Fibroblast of skin of scalp (primary cell): ENCODE results near the gene UGGT1.
"Not testable (repeated sequence)": the region's sequence is repeated elsewhere in the genome, so short reads cannot be mapped to it uniquely, and the experiment has no call there.

Experiments used
- DNase-seq: peaks from one replicate; pipeline ENCODE4 v3.0.0-alpha.2; 2013

Gene UGGT1

DNA sequence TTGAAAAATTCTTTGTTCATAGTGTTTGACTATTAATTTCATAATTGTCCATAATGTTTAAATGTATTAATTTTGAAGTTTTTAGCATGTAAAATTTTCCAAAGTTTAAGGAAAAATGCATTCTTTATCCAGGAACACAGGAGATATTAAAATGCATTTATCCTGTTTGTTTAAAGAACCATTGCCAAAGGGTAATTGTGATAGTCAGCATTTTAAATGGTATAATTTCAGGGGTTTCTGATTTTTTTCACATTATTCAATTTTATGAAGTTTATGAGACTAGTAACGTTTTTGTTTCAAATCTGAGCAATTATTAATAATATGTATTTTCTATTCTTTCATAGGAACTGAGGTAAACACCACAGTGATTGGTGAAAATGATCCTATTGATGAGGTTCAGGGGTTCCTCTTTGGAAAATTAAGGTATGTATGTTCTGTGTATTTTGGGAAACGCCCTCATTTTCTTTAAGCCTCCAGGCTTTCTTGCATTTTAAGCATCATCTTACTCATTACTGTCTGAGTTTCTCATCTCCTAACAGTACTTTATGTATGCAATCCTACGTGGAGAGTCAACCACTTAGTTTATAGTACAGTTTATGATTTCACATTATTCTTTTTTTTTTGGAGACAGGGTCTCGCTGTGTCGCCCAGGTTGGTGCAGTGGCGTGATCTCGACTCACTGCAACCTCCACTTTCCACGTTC is 25.1 kb downstream of the UGGT1 start:
- no peak for DNase-seq

DNA sequence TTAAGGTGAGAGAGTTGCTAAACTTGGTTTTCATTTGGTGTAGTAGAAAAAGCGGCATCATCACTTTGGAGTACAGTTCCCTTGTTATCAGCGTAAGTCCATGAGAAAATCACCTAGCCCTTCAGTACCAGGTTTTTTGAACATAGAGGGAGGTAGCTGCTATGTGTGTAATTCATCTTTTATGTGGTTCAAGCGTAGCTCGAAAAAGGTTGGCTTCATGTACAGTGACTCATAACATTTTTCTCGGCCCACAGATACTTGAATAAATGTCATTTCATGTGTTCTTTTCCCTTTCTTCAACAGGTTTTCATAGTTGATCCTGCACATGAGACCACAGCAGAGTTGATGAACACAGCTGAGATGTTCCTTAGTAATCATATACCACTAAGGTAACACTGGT is 43.6 kb downstream of the UGGT1 start:
- DNase-seq = no peak

GRCh38 chr2:128137094-128137616 is 46.2 kb downstream of the UGGT1 start:
- no peak for DNase-seq

GRCh38 chr2:128139624-128140023 is 48.6 kb downstream of the UGGT1 start:
- DNase-seq = no peak

- DNase-seq = peak; percentile 24
These were observed 54.7 kb downstream of the UGGT1 start for GRCh38 chr2:128145651-128146050.

GRCh38 chr2:128153786-128154185 is 62.8 kb downstream of the UGGT1 start:
- no peak for DNase-seq

DNA sequence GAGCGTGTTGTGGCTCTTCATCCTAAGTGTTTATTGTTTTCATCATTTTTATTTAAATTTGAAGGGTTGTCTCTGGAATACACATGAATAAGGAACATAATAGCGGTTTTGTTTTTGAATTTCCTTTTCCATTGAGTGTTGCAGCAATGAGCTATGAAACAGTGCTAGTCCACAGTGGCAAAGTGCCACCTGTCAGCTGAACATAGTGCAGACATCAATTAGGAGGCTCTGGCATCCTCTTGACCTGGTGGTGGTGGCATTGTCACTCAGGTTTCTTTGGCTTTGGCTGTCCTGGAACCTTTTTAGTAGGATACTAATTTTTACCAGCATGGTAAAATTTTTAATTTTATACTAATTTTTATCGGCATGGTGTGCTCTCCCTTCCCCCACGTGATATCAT is 63.2 kb downstream of the UGGT1 start:
- DNase-seq = no peak

- no peak for DNase-seq
These were observed 65.0 kb downstream of the UGGT1 start for GRCh38 chr2:128155970-128156369.

DNA sequence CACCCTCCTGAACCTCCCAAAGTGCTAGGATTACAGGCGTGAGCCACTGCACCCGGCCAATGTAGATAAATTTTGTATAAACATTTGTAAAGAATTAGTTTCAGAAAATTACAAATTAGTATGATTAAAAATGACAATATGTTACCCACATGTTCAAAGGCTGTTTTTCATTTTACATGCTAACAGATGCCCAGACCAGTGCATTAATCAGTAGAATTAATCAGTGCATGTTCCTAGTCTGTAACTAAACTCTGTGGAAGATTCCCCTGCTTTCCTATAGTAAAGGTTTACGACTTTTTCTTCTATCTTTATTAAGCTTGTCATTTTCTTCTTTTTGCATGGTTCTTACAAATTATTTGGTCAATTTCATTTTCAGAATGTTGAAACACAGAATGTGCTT is 65.8 kb downstream of the UGGT1 start:
- no peak for DNase-seq

DNA sequence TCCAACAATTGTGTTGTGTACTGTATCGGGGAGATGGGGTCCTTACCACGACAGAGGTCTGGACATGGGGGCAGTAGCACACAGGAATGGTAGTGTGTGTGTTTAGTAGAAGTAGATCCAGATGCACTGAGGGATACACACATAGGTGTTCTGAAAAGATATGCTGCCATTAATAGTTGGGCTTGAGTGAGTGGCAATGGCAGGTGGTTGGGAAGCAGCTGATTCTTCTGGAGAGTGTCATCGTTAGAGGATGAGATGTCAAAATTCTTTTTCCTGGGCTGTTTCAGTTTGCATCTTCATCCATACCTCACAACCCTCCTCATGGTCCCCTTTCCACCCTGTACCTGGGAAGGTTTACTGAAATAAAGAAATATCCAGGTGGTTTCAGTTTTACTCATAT is 66.6 kb downstream of the UGGT1 start:
- no peak for DNase-seq

DNA sequence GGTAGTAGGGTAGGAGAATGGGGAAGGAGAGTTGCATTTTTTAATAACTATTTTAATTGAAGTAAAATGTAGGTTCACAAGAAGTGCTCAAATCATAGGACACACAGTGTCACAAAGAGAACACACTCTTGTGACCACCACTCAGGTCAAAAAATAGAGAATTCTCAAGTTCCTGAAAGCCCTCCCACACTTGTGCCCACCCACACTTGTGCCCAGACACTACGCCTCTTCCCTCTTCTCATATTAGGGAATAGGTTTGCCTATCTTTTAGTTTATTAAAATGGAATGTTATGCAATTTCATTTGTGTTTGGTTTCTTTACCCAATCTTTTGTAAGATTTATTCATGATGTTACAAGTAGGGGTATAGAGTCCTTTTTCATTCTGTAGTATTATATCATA is 67.2 kb downstream of the UGGT1 start:
- no peak for DNase-seq

- no peak for DNase-seq
These were observed 68.4 kb downstream of the UGGT1 start for GRCh38 chr2:128159437-128159836.

GRCh38 chr2:128160616-128161275 is 69.7 kb downstream of the UGGT1 start:
- DNase-seq = no peak

DNA sequence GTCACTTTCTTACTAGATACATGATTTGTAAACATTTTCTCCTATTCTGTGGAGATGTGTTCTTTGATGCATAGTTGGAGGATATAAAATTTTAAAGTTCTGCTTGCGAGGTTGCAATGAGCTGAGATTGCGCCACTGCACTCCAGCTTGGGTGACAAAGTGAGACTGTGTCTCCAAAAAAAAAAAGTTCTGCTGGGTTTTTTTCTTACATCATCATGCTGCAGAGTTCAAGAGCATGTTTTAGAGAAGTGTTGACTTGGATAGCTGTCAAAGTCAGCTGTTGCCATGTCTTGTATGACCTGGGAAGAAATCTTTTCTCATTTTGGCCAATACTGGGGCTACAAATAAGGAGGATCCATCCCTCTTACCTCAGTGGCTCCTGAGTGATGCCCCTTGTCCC is 71.3 kb downstream of the UGGT1 start:
- no peak for DNase-seq

GRCh38 chr2:128164311-128164710 is 73.3 kb downstream of the UGGT1 start:
- no peak for DNase-seq

DNA sequence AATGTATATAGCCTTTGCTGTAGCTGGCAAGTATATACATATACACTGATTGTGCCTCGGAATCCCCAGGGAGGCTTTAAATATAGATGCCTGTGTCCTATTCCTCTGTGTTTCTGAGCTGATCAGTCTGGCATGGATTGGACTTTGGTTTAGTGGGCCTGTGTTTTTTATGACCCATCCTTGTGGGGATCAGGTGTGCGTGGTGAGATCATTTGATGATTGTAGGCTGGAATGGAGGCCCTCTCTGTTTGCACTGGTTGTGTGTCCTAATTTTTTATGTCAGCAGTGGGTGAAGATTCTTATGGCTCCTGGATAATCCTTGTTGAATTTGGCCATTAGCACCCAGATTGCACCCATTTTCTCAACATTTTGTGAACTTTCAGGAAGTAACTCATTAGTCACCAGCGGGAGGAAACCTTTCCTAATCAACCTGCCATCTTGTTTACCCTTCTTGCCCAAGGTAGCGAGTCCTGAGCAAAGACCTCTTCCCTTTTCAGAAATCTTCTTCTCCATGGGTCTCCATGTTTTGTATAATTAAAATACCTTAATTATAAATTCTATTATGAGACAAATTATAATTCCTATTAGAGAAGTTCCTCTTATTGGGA is 75.8 kb downstream of the UGGT1 start:
- DNase-seq = no peak

- no peak for DNase-seq
These were observed 78.1 kb downstream of the UGGT1 start for GRCh38 chr2:128169094-128169493.

GRCh38 chr2:128169497-128169896 is 78.5 kb downstream of the UGGT1 start:
- no peak for DNase-seq

DNA sequence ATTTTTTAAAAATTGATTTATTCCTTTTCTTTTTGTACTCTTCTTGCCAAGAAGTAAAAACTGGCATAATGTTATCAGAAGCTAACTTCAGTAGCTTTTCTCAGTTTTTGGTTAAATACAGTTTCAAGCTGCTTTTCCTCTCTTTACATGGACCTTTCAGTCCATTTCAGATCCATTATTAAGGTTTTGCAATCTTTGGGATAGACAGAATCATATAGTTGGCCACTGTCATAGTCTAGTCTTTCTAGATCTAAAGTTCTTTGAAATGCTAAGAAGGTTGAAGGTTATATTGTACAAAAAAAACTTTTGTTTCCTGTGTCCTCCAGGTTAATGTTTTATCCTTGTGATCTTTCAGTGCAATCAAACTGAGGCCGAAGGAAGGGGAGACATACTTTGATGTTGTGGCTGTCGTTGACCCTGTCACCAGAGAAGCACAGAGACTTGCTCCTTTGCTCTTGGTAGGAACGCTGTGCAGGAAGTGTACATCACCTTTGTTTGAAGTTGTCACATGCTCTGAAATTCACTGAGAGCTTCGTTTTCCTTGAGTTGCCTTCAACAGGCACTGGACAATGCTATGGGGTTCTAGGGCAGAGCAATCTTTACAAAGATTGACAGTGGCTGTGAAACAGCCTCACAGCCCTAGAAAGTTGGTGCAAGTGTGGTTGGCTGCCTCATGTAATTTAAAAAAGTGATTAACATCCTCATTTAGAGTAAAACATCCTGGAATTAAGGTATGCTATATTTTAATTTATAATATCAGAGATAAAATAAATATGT is 79.1 kb downstream of the UGGT1 start:
- no peak for DNase-seq

DNA sequence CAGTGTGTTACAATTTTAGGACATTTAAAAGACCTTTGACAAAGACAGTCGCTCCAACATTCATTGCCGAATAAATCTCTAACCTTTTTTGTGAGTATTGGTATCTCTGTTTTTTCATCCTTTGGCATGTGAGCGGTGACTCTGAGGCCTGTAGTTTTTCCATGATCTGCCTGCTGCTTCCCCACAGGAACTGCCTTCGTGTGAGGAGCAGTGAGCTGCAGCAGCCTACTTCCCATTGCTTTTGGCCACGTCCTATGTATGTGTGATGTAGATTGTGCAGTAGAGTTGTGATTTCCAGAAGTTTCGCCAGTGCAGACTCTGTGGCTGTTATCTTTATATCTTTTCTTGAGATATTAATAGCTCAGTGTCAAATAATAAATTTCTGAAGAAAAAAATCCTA is 79.8 kb downstream of the UGGT1 start:
- no peak for DNase-seq

DNA sequence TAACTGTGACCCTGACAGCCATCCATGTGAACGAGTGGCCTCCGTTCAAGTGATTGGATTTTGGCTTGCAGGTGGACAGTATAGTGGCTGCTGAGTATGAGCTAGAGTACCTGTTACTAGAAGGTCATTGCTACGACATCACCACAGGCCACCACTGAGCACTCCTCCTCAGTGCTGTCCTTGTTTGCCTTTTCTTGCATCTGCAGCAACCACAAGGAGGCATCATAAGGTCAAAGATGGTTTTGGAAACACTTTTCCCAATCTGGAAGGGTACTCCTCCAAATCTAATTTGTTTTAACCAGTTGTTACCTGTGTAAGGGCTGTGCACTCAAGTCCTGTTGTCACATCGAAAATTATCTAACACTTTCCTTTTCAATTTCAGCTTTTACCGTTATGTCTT is 81.2 kb downstream of the UGGT1 start:
- DNase-seq = no peak

- not testable (repeated sequence) for DNase-seq
These were observed 83.1 kb downstream of the UGGT1 start for GRCh38 chr2:128174067-128174466.

DNA sequence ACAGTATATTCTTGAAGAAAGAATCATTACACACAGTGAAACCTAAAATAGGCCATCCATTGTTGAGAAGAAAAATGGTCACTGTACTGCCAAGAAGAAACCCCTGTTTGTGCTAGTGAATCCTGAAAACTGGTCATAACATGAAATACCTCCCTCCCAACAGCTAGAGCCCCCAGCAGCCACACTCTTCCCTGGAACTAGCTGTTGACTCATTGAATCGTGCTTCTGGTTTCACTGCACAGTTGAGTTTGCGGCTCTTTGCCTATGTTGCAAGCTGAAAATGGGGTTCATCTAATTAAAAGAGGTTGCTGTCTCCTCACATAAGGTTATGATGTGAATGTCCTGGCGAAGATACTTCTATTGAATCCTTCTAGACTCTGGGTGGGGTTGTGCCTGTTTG is 86.3 kb downstream of the UGGT1 start:
- DNase-seq = no peak
